Upper lobe of left lung (tissue), 4 donors: ENCODE data around the gene AIF1.

Experiments
- EP300 ChIP-seq, 4 donors: sonication (generic); formaldehyde crosslinking; IDR thresholded peaks; one replicate each; pipeline ENCODE4 v1.5.1; 2017; ENCODE audit warnings: antibody characterized with exemption in 4 of 4, control low read depth in 2 of 4
- POLR2AphosphoS5 ChIP-seq, 2 donors: sonication (generic); formaldehyde crosslinking; IDR thresholded peaks; one replicate each; pipeline ENCODE4 v1.5.1; 2017; ENCODE audit warnings: antibody characterized with exemption in 2 of 2
- TF ChIP-seq, protein P1 (sequence below), 6 experiments: fragments of 450-650 bp in 4 of 6; fragments of 200-600 bp in 2 of 6; sonication (generic) in 2 of 6; IDR thresholded peaks; one replicate each; pipeline ENCODE4 v1.5.1; 2016 to 2019; ENCODE audit warnings: antibody characterized with exemption in 6 of 6

DNA sequence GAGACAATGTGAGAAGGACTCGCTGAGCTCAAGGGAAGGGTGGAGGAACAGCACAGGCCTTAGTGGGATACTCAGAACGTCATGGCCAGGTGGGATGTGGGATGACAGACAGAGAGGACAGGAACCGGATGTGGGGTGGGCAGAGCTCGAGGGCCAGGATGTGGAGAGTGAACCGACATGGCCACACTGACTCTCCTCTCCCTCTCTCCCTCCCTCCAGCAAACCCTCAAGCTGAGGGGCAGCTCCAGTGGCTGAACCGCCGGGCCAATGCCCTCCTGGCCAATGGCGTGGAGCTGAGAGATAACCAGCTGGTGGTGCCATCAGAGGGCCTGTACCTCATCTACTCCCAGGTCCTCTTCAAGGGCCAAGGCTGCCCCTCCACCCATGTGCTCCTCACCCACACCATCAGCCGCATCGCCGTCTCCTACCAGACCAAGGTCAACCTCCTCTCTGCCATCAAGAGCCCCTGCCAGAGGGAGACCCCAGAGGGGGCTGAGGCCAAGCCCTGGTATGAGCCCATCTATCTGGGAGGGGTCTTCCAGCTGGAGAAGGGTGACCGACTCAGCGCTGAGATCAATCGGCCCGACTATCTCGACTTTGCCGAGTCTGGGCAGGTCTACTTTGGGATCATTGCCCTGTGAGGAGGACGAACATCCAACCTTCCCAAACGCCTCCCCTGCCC lies 38.0 kb upstream of the AIF1 start:
- TF ChIP-seq, protein P1, sequence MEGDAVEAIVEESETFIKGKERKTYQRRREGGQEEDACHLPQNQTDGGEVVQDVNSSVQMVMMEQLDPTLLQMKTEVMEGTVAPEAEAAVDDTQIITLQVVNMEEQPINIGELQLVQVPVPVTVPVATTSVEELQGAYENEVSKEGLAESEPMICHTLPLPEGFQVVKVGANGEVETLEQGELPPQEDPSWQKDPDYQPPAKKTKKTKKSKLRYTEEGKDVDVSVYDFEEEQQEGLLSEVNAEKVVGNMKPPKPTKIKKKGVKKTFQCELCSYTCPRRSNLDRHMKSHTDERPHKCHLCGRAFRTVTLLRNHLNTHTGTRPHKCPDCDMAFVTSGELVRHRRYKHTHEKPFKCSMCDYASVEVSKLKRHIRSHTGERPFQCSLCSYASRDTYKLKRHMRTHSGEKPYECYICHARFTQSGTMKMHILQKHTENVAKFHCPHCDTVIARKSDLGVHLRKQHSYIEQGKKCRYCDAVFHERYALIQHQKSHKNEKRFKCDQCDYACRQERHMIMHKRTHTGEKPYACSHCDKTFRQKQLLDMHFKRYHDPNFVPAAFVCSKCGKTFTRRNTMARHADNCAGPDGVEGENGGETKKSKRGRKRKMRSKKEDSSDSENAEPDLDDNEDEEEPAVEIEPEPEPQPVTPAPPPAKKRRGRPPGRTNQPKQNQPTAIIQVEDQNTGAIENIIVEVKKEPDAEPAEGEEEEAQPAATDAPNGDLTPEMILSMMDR (IDR thresholded peaks at IDR 0.05): no peak
- TF ChIP-seq EP300 (IDR thresholded peaks at IDR 0.05) (no peak), POLR2AphosphoS5 (IDR thresholded peaks at IDR 0.05) (peak in 1 of 2 donors; percentile 24)
